SK-N-SH treated with all-trans-retinoic acid at 6 μM for 48 hours (cell line): ENCODE results near the gene SCGB1C2.

Experiments used
- BACH2 ChIP-seq: fragments of 250-450 bp; sonication (Bioruptor Pico); IDR thresholded peaks from 2 replicates; pipeline ENCODE4 v1.9.0; 2021; ENCODE audit warnings: mild to moderate bottlenecking, borderline replicate concordance
- ESRRG ChIP-seq: fragments of 250-450 bp; sonication (Bioruptor Pico); IDR thresholded peaks from 2 replicates; pipeline ENCODE4 v1.6.1; 2021; ENCODE audit warnings: mild to moderate bottlenecking
- OSR1 ChIP-seq: fragments of 250-450 bp; sonication (Bioruptor Pico); IDR thresholded peaks from 2 replicates; pipeline ENCODE4 v1.8.0; 2022; ENCODE audit warnings: moderate library complexity, mild to moderate bottlenecking, inconsistent platforms
- PPARA ChIP-seq: fragments of 250-450 bp; sonication (Bioruptor Pico); IDR thresholded peaks from 2 replicates; pipeline ENCODE4 v1.5.0; 2020; ENCODE audit warnings: mild to moderate bottlenecking, borderline replicate concordance
- TCF4 ChIP-seq: fragments of 250-450 bp; sonication (Bioruptor Pico); IDR thresholded peaks from 2 replicates; pipeline ENCODE4 v1.8.0; 2021; ENCODE audit warnings: mild to moderate bottlenecking, moderate library complexity, borderline replicate concordance
- TF ChIP-seq, protein P1 (sequence below): fragments of 250-450 bp; sonication (Bioruptor Pico); IDR thresholded peaks from 2 replicates; pipeline ENCODE4 v1.5.1; 2020; ENCODE audit warnings: low read depth, mild to moderate bottlenecking, moderate library complexity

DNA sequence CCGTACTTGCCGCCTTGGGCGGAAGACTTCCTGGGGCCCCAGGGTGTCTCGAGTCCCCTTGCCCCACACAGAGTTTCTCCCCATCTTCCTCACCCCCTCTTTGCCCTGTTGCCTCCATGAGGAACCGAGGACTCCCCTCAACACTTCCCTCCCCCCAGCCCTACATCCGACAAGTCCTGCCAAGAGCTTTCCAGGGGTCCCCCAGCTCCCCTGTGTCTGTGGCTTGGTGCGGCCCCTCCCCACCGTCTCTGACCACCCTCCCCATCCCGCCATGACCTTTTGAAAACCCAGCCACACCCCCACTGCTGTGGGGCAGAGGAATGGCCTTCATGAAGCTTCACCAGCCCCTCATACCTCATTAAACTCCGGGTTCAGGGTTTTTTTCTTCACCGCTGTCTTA, 11.4 kb downstream of the SCGB1C2 start:
- TF ChIP-seq OSR1 (CRISPR knock-in tag) (no peak), BACH2 (no peak), ESRRG (CRISPR knock-in tag) (no peak), TCF4 (CRISPR knock-in tag) (no peak), PPARA (CRISPR knock-in tag) (no peak)
- TF ChIP-seq, protein P1, sequence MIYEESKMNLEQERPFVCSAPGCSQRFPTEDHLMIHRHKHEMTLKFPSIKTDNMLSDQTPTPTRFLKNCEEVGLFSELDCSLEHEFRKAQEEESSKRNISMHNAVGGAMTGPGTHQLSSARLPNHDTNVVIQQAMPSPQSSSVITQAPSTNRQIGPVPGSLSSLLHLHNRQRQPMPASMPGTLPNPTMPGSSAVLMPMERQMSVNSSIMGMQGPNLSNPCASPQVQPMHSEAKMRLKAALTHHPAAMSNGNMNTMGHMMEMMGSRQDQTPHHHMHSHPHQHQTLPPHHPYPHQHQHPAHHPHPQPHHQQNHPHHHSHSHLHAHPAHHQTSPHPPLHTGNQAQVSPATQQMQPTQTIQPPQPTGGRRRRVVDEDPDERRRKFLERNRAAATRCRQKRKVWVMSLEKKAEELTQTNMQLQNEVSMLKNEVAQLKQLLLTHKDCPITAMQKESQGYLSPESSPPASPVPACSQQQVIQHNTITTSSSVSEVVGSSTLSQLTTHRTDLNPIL (CRISPR knock-in tag), result no peak
